T-cell (primary cell): ENCODE measurements around the gene DDX24. TPM values are rescaled to one million over a fixed set of nuclear protein-coding genes. Genes with fewer than 3 reads are reported as not detected.

ENCODE experiments used
- ATAC-seq, 4 experiments: fragments of 200-7000 bp in 3 of 4; fragments of 150-1000 bp in 1 of 4; cut with Tn5 transposase; replicated peaks in 1 of 4; 1 replicate in 3 of 4; 2 replicates in 1 of 4; pipeline ENCODE4 v1.10.0; 2021; ENCODE audit warnings: moderate library complexity in 3 of 4, mild to moderate bottlenecking in 2 of 4, moderate number of reproducible peaks in 1 of 4
- CTCF ChIA-PET, 2 donors: fragments of 300-600 bp; sonication (Branson Sonifier 250); formaldehyde crosslinking; loops; one replicate each; lab custom pipeline; 2022; ENCODE audit warnings: antibody characterized with exemption in 2 of 2; lab: Charles Lee
- POLR2A ChIA-PET, 2 donors: fragments of 300-600 bp; sonication (Branson Sonifier 250); formaldehyde crosslinking; loops; one replicate each; lab custom pipeline; 2022; ENCODE audit warnings: antibody characterized with exemption in 2 of 2; lab: Charles Lee
- DNase-seq, 35 experiments: peaks; one replicate each; pipeline versions ENCODE4 v3.0.0 to v3.0.0-alpha.2; 2013 to 2023
- H3K27ac ChIP-seq: one replicate; pipeline ENCODE4 v1.5.1; 2013; ENCODE audit warnings: low read length
- H3K27me3 ChIP-seq, 2 experiments: replicated peaks in 1 of 2; 1 replicate in 1 of 2; 2 replicates in 1 of 2; pipeline versions ENCODE4 v1.6.1 to v1.7.0; 2013; ENCODE audit warnings: low read length in 1 of 2, mixed read lengths in 1 of 2; ENCODE audit not compliant: control insufficient read depth in 2 of 2, insufficient read depth in 2 of 2; ENCODE audit errors: extremely low read depth in 1 of 2
- H3K36me3 ChIP-seq, 2 donors: 1 replicate in 1 of 2; 2 replicates in 1 of 2; pipeline versions ENCODE4 v1.6.1 to v1.7.0; 2013; ENCODE audit warnings: low read length in 1 of 2; ENCODE audit not compliant: control insufficient read depth in 2 of 2, insufficient read depth in 1 of 2; ENCODE audit errors: extremely low read depth in 1 of 2
- H3K4me1 ChIP-seq, 2 experiments: 1 replicate in 1 of 2; 2 replicates in 1 of 2; pipeline versions ENCODE4 v1.6.1 to v1.7.0; 2013; ENCODE audit warnings: low read length in 2 of 2, mixed read lengths in 1 of 2; ENCODE audit not compliant: insufficient read depth in 2 of 2, control insufficient read depth in 1 of 2; ENCODE audit errors: extremely low read depth in 1 of 2
- H3K4me3 ChIP-seq, 2 donors: 1 replicate in 1 of 2; 2 replicates in 1 of 2; pipeline versions ENCODE4 v1.5.1 to v1.7.0; 2013; ENCODE audit warnings: mild to moderate bottlenecking in 2 of 2, low read length in 1 of 2, moderate library complexity in 1 of 2; ENCODE audit not compliant: control insufficient read depth in 1 of 2; ENCODE audit errors: extremely low read depth in 1 of 2
- H3K9me3 ChIP-seq: 2 replicates; pipeline ENCODE4 v1.7.0; 2013
- H3K27ac Mint-ChIP-seq, 2 donors: one replicate each; pipeline ENCODE4 v1.8.0; 2020 to 2021; ENCODE audit warnings: mild to moderate bottlenecking in 2 of 2, mixed read lengths in 2 of 2
- H3K27me3 Mint-ChIP-seq, 2 donors: one replicate each; pipeline ENCODE4 v1.8.0; 2021 to 2022; ENCODE audit warnings: mixed read lengths in 2 of 2
- H3K36me3 Mint-ChIP-seq: one replicate; pipeline ENCODE4 v1.8.0; 2021; ENCODE audit warnings: mixed read lengths
- H3K4me1 Mint-ChIP-seq, 3 donors: one replicate each; pipeline ENCODE4 v1.8.0; 2020 to 2022; ENCODE audit warnings: mixed read lengths in 3 of 3, mild to moderate bottlenecking in 1 of 3
- H3K4me3 Mint-ChIP-seq, 3 donors: one replicate each; pipeline ENCODE4 v1.8.0; 2020 to 2022; ENCODE audit warnings: mild to moderate bottlenecking in 3 of 3, mixed read lengths in 3 of 3, moderate library complexity in 3 of 3
- H3K9me3 Mint-ChIP-seq, 3 donors: one replicate each; pipeline ENCODE4 v1.8.0; 2020 to 2022; ENCODE audit warnings: mixed read lengths in 3 of 3
- WGBS: methylation state at CpG from one replicate; pipeline ENCODE4 v1.1.5; 2013; ENCODE audit warnings: missing lambda C conversion rate; ENCODE audit not compliant: insufficient coverage; 5-methylcytosine and 5-hydroxymethylcytosine counted together
- total RNA-seq, 35 experiments: library from RNA in 6 of 35; stranded (reverse) in 6 of 35; fragments of 120-200 nt in 1 of 35; gene quantifications; one replicate each; pipeline versions ENCODE4 v1.2.1 to v1.2.4 and lab custom pipeline; 2013 to 2026

DDX24 gene
- total RNA-seq, 5 donors from 2014 or later (not counting 1 experiment from before 2014, with no cell fraction given), result 258 to 448 (median 265) TPM

DNA sequence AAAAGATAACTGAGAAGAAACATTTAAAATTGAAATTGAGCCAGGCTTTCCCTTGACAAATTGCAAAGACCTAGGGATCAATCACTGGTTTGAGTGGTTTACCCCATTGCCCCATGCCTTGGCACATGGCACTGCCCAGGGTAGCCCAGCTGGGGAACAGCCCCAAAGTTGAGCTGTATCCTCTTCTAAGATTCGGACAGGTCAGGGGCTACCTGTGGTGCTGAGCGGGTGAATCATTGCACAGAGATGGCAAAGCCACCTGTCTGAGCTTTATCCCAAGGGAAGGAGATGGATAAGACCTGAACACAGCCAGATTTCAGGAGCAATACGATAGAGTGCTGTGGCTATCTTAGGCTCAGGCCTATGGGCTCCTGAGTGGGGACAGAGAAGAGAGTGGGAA, 41.4 kb upstream of the DDX24 start:
- 100% methylated on average over 2 of the region's 3 CpGs for WGBS
- Histone ChIP-seq H3K4me3 (no peak overlapping the region), H3K27me3 (peaks cover 0 to 18% of the 10 kb centered on the region in 2 experiments), H3K36me3 (peaks cover 0 to 4% of the 10 kb centered on the region in 2 donors), H3K4me1 (no peaks in the 10 kb centered on the region), H3K27ac (no peak overlapping the region), H3K9me3 (no peaks in the 10 kb centered on the region)
- H3K9me3 Mint-ChIP-seq, result peaks cover 13 to 25% (median 15%) of the 10 kb centered on the region in 3 donors
- ChIA-PET POLR2A (no interaction called here), CTCF (no interaction called here)
- no peaks in the 10 kb centered on the region for H3K4me1 Mint-ChIP-seq
- peaks cover 10 to 13% of the 10 kb centered on the region in 2 donors for H3K27me3 Mint-ChIP-seq
- ATAC-seq, result no peak
- H3K27ac Mint-ChIP-seq, result no peak overlapping the region
- H3K4me3 Mint-ChIP-seq, result no peak overlapping the region
- no peak for DNase-seq
- H3K36me3 Mint-ChIP-seq, result peaks cover 8% of the 10 kb centered on the region

DNA sequence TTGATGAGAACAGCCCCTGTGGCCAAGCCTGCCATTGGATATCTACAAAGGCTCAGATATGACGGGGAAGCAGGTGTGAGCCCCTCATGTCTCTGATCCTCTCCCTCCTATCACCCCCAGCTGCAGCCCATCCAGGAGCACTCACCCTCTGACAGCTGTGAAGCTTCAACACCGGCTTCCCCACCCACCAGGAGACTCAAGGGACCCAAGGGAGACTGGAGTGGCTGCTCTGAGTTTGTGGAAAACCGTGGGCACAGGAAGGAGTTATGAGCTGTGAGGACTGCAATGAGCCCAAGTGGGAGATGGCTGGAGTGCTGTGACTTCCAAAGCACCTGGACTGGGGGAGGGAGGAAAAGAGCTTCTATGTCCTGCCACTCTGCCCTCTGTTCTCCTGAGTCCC, 40.5 kb upstream of the DDX24 start:
- Mint-ChIP-seq H3K27me3 (peaks cover 19% of the 10 kb centered on the region in 2 donors), H3K4me1 (no peaks in the 10 kb centered on the region), H3K4me3 (no peak overlapping the region), H3K9me3 (peaks cover 13 to 25% (median 15%) of the 10 kb centered on the region in 3 donors), H3K27ac (no peak overlapping the region), H3K36me3 (peaks cover 8% of the 10 kb centered on the region)
- H3K36me3 ChIP-seq, result no peaks in the 10 kb centered on the region
- H3K9me3 ChIP-seq, result no peaks in the 10 kb centered on the region
- H3K4me3 ChIP-seq, result no peak overlapping the region
- H3K27ac ChIP-seq, result no peak overlapping the region
- no CpG with 5 or more reads among the region's 3 CpGs for WGBS
- peaks cover 0 to 22% of the 10 kb centered on the region in 2 experiments for H3K27me3 ChIP-seq
- DNase-seq, result no peak
- H3K4me1 ChIP-seq, result no peaks in the 10 kb centered on the region
- POLR2A ChIA-PET, result no interaction called here
- no peak for ATAC-seq
- CTCF ChIA-PET, result no interaction called here

DNA sequence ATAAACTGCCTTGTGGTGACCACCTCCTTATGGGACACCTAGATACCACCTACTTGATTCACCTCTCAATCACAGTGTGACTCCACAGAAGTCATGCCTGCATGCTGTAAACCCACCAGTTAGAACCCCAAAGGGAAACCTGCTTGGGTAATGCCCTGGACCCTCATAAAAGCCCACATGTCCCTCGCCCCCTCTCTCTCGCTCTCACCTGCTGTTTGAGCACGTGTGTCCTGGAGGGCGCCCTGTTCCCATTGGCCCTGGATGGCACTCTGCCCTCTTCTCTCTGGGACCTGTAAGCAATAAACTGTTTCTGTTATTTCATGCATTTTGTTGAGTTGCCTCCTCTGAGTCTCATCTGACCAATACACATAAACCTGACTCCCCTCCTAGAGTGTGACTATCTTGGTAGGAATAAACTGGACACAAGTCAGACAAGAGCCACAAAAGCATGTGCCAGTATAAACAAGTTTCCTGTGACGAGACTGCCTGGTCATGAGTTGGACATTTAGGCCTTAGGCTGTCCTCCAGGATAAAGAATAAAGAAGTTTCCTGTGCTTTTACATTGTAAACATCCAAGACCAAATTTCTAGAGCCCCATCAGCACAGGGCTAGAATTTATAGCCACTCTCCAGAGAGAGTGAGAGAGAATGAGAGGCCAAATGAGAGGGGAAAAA, 39.8 kb upstream of the DDX24 start:
- H3K27me3 ChIP-seq, result peaks cover 0 to 29% of the 10 kb centered on the region in 2 experiments
- ChIA-PET POLR2A (no interaction called here), CTCF (no interaction called here)
- 87% methylated on average over 3 of the region's 5 CpGs for WGBS
- Mint-ChIP-seq H3K4me3 (no peak overlapping the region), H3K4me1 (no peaks in the 10 kb centered on the region), H3K27me3 (peaks cover 20 to 24% of the 10 kb centered on the region in 2 donors), H3K27ac (no peak overlapping the region), H3K9me3 (peaks cover 13 to 25% (median 15%) of the 10 kb centered on the region in 3 donors), H3K36me3 (peaks cover 8% of the 10 kb centered on the region)
- no peaks in the 10 kb centered on the region for H3K36me3 ChIP-seq
- DNase-seq (no peak), ATAC-seq (no peak)
- H3K9me3 ChIP-seq, result no peaks in the 10 kb centered on the region
- H3K4me1 ChIP-seq, result no peaks in the 10 kb centered on the region
- no peak overlapping the region for H3K4me3 ChIP-seq
- H3K27ac ChIP-seq, result no peak overlapping the region

DNA sequence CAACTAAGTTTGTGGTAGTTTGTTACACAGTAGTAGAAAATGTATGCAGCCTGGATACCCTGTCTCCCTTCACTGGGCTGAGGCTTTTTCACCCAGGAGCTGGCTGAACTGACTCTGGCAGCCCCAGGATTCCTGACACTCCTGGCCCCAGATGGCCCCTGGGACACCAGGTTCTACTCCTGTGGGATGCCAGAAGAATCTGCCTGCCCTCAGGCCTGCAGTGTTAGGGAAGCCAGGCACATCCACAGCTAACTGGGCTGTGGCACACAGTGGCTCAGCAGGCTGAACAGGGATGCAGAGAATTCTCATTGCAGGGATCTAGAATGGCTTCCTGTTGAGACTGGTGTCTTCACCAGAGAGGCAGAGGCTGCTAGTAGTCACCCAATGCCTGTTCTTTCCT, 38.1 kb upstream of the DDX24 start:
- CTCF ChIA-PET, result interaction anchor here in 1 of 2 donors (0.6 kb wide), 1 partner anchor 10 kb away, joined by 4 read pairs; no protein-coding TSS in a partner anchor
- no peaks in the 10 kb centered on the region for H3K9me3 ChIP-seq
- H3K4me3 ChIP-seq, result no peak overlapping the region
- Mint-ChIP-seq H3K36me3 (peaks cover 8% of the 10 kb centered on the region), H3K4me1 (no peaks in the 10 kb centered on the region), H3K27me3 (peaks cover 23 to 32% of the 10 kb centered on the region in 2 donors), H3K4me3 (no peak overlapping the region), H3K27ac (no peak overlapping the region), H3K9me3 (peaks cover 13 to 25% (median 15%) of the 10 kb centered on the region in 3 donors)
- ATAC-seq (no peak), DNase-seq (no peak)
- H3K4me1 ChIP-seq, result no peaks in the 10 kb centered on the region
- no peaks in the 10 kb centered on the region for H3K36me3 ChIP-seq
- POLR2A ChIA-PET, result interaction anchor here in 1 of 2 donors (0.5 kb wide), 1 partner anchor 31 kb away, joined by 3 read pairs; no protein-coding TSS in a partner anchor
- H3K27ac ChIP-seq, result no peak overlapping the region
- peaks cover 0 to 43% of the 10 kb centered on the region in 2 experiments for H3K27me3 ChIP-seq

DNA sequence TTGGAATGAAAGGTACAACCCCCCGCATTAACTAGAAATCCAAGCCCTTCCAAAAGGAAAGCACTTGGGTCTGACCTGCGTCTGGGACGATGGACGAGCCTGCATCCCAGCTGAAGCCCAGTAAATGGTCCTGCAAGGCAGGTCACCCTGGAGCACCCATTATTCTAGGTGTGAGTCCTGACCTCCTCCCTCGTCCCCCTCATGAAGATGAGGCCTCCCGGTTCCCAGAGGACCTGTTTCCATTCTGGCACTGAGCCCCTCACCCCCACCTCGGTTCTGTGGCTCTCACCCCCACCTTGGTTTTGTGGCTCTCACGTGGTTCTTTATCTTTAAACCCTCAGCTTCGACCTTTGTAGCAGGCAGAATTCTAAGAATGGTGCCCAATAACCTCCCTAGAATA, 36.9 kb upstream of the DDX24 start:
- WGBS, result 62% methylated on average over 7 of the region's 9 CpGs
- H3K27ac Mint-ChIP-seq, result no peak overlapping the region

DNA sequence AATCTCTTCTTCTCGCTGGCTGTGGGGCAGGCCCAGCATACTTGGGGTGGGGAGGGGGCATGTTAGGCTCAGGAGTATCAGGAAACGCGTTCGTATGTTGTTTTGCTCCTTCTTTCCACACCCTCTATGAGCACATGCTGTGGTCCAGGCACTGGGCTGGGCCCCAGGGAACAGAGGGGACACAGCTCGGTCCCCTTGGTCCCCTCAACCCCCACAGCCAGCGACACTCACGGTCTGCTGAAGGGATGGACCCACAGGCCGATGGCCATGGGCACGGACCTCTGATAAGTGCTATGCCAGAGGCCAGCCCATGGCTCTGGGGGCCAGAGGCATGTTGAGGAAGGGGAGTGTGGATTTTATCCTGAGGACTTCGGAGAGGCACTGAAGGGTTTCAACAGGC, 35.7 kb upstream of the DDX24 start:
- POLR2A ChIA-PET, result no interaction called here
- H3K27me3 Mint-ChIP-seq, result peaks cover 23 to 34% of the 10 kb centered on the region in 2 donors
- DNase-seq (no peak), ATAC-seq (no peak)
- no peak overlapping the region for H3K27ac Mint-ChIP-seq
- no peaks in the 10 kb centered on the region for H3K9me3 ChIP-seq
- no peaks in the 10 kb centered on the region for H3K36me3 ChIP-seq
- peaks cover 0 to 46% of the 10 kb centered on the region in 2 experiments for H3K27me3 ChIP-seq
- H3K4me1 Mint-ChIP-seq, result no peaks in the 10 kb centered on the region
- CTCF ChIA-PET, result no interaction called here
- no peak overlapping the region for H3K27ac ChIP-seq
- no peak overlapping the region for H3K4me3 ChIP-seq
- no peaks in the 10 kb centered on the region for H3K4me1 ChIP-seq
- WGBS, result 81% methylated on average over 3 of the region's 10 CpGs
- peaks cover 11 to 20% (median 13%) of the 10 kb centered on the region in 3 donors for H3K9me3 Mint-ChIP-seq
- H3K4me3 Mint-ChIP-seq, result no peak overlapping the region
- H3K36me3 Mint-ChIP-seq, result peaks cover 8% of the 10 kb centered on the region

More for the DNA sequence above, 36.9 kb upstream of the DDX24 start:
- Mint-ChIP-seq H3K4me3 (no peak overlapping the region), H3K4me1 (no peaks in the 10 kb centered on the region), H3K9me3 (peaks cover 11 to 25% (median 13%) of the 10 kb centered on the region in 3 donors), H3K27me3 (peaks cover 23 to 32% of the 10 kb centered on the region in 2 donors), H3K36me3 (peaks cover 8% of the 10 kb centered on the region)
- Histone ChIP-seq H3K27ac (no peak overlapping the region), H3K4me3 (no peak overlapping the region), H3K36me3 (no peaks in the 10 kb centered on the region), H3K4me1 (no peaks in the 10 kb centered on the region), H3K9me3 (no peaks in the 10 kb centered on the region), H3K27me3 (peaks cover 0 to 43% of the 10 kb centered on the region in 2 experiments)
- ATAC-seq, result no peak
- no peak for DNase-seq
- ChIA-PET CTCF (no interaction called here), POLR2A (no interaction called here)
